ENCODE measurements around the gene PLEKHJ1. TPM values are rescaled to one million over a fixed set of nuclear protein-coding genes. Genes with fewer than 3 reads are reported as not detected.

Gene PLEKHJ1
- total and polyA plus RNA-seq, 2 of the 13 experiments (the other 11 are each of a cell fraction or from before 2014, with no cell fraction given) = 70.5 to 130 TPM

DNA sequence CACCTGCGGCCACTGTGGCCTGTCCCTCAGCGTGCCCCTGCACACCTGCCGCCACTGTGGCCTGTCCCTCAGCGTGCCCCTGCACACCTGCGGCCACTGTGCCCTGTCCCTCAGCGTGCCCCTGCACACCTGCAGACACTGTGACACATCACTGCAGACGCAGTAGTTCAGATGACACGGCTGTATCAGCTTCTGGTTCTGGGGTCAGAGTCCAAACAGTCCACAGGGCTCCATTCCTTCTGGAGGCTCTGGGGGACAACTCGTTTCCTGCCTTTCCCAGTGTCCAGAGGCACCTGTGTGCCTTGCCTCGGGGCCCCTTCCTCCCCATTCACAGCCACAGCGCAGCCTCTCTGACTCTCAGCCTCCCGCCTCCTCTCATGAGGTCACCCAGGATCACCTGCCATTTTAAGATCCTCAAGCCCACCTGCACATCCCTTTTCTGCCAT, 6.0 kb upstream of the PLEKHJ1 start (continued):
- TF ChIP-seq, protein P1, sequence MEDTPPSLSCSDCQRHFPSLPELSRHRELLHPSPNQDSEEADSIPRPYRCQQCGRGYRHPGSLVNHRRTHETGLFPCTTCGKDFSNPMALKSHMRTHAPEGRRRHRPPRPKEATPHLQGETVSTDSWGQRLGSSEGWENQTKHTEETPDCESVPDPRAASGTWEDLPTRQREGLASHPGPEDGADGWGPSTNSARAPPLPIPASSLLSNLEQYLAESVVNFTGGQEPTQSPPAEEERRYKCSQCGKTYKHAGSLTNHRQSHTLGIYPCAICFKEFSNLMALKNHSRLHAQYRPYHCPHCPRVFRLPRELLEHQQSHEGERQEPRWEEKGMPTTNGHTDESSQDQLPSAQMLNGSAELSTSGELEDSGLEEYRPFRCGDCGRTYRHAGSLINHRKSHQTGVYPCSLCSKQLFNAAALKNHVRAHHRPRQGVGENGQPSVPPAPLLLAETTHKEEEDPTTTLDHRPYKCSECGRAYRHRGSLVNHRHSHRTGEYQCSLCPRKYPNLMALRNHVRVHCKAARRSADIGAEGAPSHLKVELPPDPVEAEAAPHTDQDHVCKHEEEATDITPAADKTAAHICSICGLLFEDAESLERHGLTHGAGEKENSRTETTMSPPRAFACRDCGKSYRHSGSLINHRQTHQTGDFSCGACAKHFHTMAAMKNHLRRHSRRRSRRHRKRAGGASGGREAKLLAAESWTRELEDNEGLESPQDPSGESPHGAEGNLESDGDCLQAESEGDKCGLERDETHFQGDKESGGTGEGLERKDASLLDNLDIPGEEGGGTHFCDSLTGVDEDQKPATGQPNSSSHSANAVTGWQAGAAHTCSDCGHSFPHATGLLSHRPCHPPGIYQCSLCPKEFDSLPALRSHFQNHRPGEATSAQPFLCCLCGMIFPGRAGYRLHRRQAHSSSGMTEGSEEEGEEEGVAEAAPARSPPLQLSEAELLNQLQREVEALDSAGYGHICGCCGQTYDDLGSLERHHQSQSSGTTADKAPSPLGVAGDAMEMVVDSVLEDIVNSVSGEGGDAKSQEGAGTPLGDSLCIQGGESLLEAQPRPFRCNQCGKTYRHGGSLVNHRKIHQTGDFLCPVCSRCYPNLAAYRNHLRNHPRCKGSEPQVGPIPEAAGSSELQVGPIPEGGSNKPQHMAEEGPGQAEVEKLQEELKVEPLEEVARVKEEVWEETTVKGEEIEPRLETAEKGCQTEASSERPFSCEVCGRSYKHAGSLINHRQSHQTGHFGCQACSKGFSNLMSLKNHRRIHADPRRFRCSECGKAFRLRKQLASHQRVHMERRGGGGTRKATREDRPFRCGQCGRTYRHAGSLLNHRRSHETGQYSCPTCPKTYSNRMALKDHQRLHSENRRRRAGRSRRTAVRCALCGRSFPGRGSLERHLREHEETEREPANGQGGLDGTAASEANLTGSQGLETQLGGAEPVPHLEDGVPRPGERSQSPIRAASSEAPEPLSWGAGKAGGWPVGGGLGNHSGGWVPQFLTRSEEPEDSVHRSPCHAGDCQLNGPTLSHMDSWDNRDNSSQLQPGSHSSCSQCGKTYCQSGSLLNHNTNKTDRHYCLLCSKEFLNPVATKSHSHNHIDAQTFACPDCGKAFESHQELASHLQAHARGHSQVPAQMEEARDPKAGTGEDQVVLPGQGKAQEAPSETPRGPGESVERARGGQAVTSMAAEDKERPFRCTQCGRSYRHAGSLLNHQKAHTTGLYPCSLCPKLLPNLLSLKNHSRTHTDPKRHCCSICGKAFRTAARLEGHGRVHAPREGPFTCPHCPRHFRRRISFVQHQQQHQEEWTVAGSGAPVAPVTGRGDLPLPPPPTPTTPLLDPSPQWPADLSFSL (CRISPR knock-in tag; IDR thresholded peaks at IDR 0.05) = no peak
- TF ChIP-seq, protein P2, sequence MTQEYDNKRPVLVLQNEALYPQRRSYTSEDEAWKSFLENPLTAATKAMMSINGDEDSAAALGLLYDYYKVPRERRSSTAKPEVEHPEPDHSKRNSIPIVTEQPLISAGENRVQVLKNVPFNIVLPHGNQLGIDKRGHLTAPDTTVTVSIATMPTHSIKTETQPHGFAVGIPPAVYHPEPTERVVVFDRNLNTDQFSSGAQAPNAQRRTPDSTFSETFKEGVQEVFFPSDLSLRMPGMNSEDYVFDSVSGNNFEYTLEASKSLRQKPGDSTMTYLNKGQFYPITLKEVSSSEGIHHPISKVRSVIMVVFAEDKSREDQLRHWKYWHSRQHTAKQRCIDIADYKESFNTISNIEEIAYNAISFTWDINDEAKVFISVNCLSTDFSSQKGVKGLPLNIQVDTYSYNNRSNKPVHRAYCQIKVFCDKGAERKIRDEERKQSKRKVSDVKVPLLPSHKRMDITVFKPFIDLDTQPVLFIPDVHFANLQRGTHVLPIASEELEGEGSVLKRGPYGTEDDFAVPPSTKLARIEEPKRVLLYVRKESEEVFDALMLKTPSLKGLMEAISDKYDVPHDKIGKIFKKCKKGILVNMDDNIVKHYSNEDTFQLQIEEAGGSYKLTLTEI (CRISPR knock-in tag; conservative IDR thresholded peaks at IDR 0.05) = no peak
- TF ChIP-seq, protein P3, sequence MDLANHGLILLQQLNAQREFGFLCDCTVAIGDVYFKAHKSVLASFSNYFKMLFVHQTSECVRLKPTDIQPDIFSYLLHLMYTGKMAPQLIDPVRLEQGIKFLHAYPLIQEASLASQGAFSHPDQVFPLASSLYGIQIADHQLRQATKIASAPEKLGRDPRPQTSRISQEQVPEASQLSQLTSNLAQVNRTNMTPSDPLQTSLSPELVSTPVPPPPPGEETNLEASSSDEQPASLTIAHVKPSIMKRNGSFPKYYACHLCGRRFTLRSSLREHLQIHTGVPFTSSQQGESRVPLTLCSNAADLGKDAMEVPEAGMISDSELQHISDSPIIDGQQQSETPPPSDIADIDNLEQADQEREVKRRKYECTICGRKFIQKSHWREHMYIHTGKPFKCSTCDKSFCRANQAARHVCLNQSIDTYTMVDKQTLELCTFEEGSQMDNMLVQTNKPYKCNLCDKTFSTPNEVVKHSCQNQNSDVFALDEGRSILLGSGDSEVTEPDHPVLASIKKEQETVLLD (CRISPR knock-in tag; IDR thresholded peaks at IDR 0.05; ENCODE audit: low read depth) = no peak
- no peak for TF ChIP-seq HNRNPUL1 (IDR thresholded peaks at IDR 0.05; ENCODE audit: low read depth, low read length)
- no peak for TF ChIP-seq TCF12 (IDR thresholded peaks at IDR 0.05)
- no peak for TF ChIP-seq TCF12 (CRISPR knock-in tag; IDR thresholded peaks at IDR 0.05)
- no peak for TF ChIP-seq ZNF556 (CRISPR knock-in tag; IDR thresholded peaks at IDR 0.05; ENCODE audit: borderline replicate concordance)
- TF ChIP-seq ZBTB38 (CRISPR knock-in tag; IDR thresholded peaks at IDR 0.05) = 0 out of 2 replicates have a peak, but pooled peaks have one; percentile 23
- TF ChIP-seq, protein P4, sequence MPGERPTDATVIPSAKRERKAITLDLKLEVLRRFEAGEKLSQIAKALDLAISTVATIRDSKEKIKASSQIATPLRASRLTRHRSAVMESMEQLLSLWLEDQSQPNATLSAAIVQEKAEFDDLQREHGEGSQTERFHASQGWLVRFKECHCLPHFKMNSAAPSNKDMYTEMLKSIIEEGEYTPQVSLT (CRISPR knock-in tag; IDR thresholded peaks at IDR 0.05; ENCODE audit: borderline replicate concordance, low read depth) = no peak
- peak; percentile 88 for TF ChIP-seq SAP130 (CRISPR knock-in tag; IDR thresholded peaks at IDR 0.05; ENCODE audit: low read depth)
- no peak for TF ChIP-seq ZFAT (CRISPR knock-in tag; conservative IDR thresholded peaks at IDR 0.05)
- no peak for TF ChIP-seq ETV6 (CRISPR knock-in tag; conservative IDR thresholded peaks at IDR 0.05)
- no peak for TF ChIP-seq CHD2 (IDR thresholded peaks at IDR 0.05; ENCODE audit: low read depth, low read length)
- no peak for TF ChIP-seq RARG (CRISPR knock-in tag; IDR thresholded peaks at IDR 0.05; ENCODE audit: low read depth)
- no peak for TF ChIP-seq FOXK1 (CRISPR knock-in tag; IDR thresholded peaks at IDR 0.05; ENCODE audit: borderline replicate concordance, low read depth)
- TF ChIP-seq, protein P5, sequence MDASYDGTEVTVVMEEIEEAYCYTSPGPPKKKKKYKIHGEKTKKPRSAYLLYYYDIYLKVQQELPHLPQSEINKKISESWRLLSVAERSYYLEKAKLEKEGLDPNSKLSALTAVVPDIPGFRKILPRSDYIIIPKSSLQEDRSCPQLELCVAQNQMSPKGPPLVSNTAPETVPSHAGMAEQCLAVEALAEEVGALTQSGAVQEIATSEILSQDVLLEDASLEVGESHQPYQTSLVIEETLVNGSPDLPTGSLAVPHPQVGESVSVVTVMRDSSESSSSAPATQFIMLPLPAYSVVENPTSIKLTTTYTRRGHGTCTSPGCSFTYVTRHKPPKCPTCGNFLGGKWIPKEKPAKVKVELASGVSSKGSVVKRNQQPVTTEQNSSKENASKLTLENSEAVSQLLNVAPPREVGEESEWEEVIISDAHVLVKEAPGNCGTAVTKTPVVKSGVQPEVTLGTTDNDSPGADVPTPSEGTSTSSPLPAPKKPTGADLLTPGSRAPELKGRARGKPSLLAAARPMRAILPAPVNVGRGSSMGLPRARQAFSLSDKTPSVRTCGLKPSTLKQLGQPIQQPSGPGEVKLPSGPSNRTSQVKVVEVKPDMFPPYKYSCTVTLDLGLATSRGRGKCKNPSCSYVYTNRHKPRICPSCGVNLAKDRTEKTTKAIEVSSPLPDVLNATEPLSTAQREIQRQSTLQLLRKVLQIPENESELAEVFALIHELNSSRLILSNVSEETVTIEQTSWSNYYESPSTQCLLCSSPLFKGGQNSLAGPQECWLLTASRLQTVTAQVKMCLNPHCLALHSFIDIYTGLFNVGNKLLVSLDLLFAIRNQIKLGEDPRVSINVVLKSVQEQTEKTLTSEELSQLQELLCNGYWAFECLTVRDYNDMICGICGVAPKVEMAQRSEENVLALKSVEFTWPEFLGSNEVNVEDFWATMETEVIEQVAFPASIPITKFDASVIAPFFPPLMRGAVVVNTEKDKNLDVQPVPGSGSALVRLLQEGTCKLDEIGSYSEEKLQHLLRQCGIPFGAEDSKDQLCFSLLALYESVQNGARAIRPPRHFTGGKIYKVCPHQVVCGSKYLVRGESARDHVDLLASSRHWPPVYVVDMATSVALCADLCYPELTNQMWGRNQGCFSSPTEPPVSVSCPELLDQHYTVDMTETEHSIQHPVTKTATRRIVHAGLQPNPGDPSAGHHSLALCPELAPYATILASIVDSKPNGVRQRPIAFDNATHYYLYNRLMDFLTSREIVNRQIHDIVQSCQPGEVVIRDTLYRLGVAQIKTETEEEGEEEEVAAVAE (CRISPR knock-in tag; IDR thresholded peaks at IDR 0.05; ENCODE audit: borderline replicate concordance) = no peak
